Left lung (tissue), 10 donors: ENCODE measurements around the gene WFDC11. TPM values are rescaled to one million over a fixed set of nuclear protein-coding genes. Genes with fewer than 3 reads are reported as not detected.

Experiments
- ATAC-seq: fragments of 200-7000 bp; cut with Tn5 transposase; one replicate; pipeline ENCODE4 v1.9.1; 2020; ENCODE audit warnings: moderate library complexity
- DNase-seq, 4 donors: peaks; one replicate each; pipeline ENCODE4 v3.0.0-alpha.2; 2013 to 2020
- H3K27ac ChIP-seq, 2 donors: fragments of 200-600 bp; sonication (generic) in 1 of 2; one replicate each; pipeline versions ENCODE4 v1.5.0 to v1.8.0; 2020 to 2021
- H3K27me3 ChIP-seq, 2 donors: fragments of 200-600 bp; sonication (generic) in 1 of 2; one replicate each; pipeline versions ENCODE4 v1.5.0 to v1.8.0; 2020 to 2021
- H3K36me3 ChIP-seq, 2 donors: fragments of 200-600 bp; sonication (generic) in 1 of 2; one replicate each; pipeline versions ENCODE4 v1.5.0 to v1.8.0; 2020 to 2021
- H3K4me1 ChIP-seq, 2 donors: fragments of 200-600 bp; one replicate each; pipeline ENCODE4 v1.8.0; 2021
- H3K4me3 ChIP-seq, 2 donors: fragments of 200-600 bp; sonication (generic) in 1 of 2; one replicate each; pipeline versions ENCODE4 v1.5.0 to v1.8.0; 2020 to 2021; ENCODE audit warnings: mild to moderate bottlenecking in 1 of 2
- H3K9me3 ChIP-seq, 2 donors: fragments of 200-600 bp; sonication (generic) in 1 of 2; one replicate each; pipeline versions ENCODE4 v1.5.0 to v1.8.0; 2020 to 2021
- intact Hi-C, 2 donors: fragments of 100-400 bp; cut with DNase I; formaldehyde crosslinking; loops; one replicate each; pipeline versions ENCODE4 v1.11.2 to v1.14.2; 2022
- microRNA-seq, 2 donors: library from miRNA; unstranded; fragments of <30 nt; microRNA quantifications; one replicate each; pipeline ENCODE4, GENCODE V29; 2019
- polyA plus RNA-seq, 6 donors: library from polyadenylated mRNA; unstranded; fragments of 120-200 nt; gene quantifications; one replicate each; pipeline ENCODE4 v1.2.1, GENCODE V29; 2013; ENCODE audit not compliant: insufficient read length in 6 of 6
- total RNA-seq, 2 donors: library from RNA; stranded (reverse); fragmentation: NEBNext Ultra II Directional; extraction: Animal tissue kit (Norgen Biotek cat#: 25700); gene quantifications; one replicate each; pipeline ENCODE4 v1.2.1, GENCODE V29; 2021
- TF ChIP-seq, protein P1 (sequence below), 2 donors: fragments of 200-600 bp; sonication (generic) in 1 of 2; IDR thresholded peaks; one replicate each; pipeline versions ENCODE4 v1.5.0 to v1.8.0; 2021; ENCODE audit warnings: antibody characterized with exemption in 2 of 2
- donor health status: DM: no; HTN: yes; CAD: no.
- donor health status: DM: no; HTN: no; CAD: no.

The WFDC11 gene
- total and polyA plus RNA-seq, 8 donors: not detected

GRCh38 chr20:45621593-45621992 is 48.4 kb downstream of the WFDC11 start:
- no peak for DNase-seq
- H3K4me1 ChIP-seq: no peaks in the 10 kb centered on the region
- H3K9me3 ChIP-seq: no peaks in the 10 kb centered on the region
- H3K27ac ChIP-seq: no peak overlapping the region
- no peak for ATAC-seq
- H3K27me3 ChIP-seq: no peaks in the 10 kb centered on the region
- intact Hi-C loops: no loop called here
- H3K4me3 ChIP-seq: no peak overlapping the region
- H3K36me3 ChIP-seq: no peaks in the 10 kb centered on the region
- TF ChIP-seq, protein P1, sequence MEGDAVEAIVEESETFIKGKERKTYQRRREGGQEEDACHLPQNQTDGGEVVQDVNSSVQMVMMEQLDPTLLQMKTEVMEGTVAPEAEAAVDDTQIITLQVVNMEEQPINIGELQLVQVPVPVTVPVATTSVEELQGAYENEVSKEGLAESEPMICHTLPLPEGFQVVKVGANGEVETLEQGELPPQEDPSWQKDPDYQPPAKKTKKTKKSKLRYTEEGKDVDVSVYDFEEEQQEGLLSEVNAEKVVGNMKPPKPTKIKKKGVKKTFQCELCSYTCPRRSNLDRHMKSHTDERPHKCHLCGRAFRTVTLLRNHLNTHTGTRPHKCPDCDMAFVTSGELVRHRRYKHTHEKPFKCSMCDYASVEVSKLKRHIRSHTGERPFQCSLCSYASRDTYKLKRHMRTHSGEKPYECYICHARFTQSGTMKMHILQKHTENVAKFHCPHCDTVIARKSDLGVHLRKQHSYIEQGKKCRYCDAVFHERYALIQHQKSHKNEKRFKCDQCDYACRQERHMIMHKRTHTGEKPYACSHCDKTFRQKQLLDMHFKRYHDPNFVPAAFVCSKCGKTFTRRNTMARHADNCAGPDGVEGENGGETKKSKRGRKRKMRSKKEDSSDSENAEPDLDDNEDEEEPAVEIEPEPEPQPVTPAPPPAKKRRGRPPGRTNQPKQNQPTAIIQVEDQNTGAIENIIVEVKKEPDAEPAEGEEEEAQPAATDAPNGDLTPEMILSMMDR (IDR thresholded peaks at IDR 0.05): no peak

GRCh38 chr20:45617591-45617990 is 52.4 kb downstream of the WFDC11 start:
- intact Hi-C loops: no loop called here
- Histone ChIP-seq H3K9me3 (no peaks in the 10 kb centered on the region), H3K4me1 (no peaks in the 10 kb centered on the region), H3K27me3 (no peaks in the 10 kb centered on the region), H3K36me3 (no peaks in the 10 kb centered on the region), H3K4me3 (no peak overlapping the region), H3K27ac (no peak overlapping the region)
- DNase-seq (no peak), ATAC-seq (no peak)
- TF ChIP-seq, protein P1 (IDR thresholded peaks at IDR 0.05): no peak

GRCh38 chr20:45612314-45612713 is 57.7 kb downstream of the WFDC11 start:
- intact Hi-C loops: no loop called here
- no peaks in the 10 kb centered on the region for H3K9me3 ChIP-seq
- H3K36me3 ChIP-seq: no peaks in the 10 kb centered on the region
- TF ChIP-seq, protein P1 (IDR thresholded peaks at IDR 0.05): no peak
- ATAC-seq: no peak
- no peak for DNase-seq
- no peaks in the 10 kb centered on the region for H3K27me3 ChIP-seq
- no peaks in the 10 kb centered on the region for H3K4me1 ChIP-seq
- H3K27ac ChIP-seq: no peak overlapping the region
- H3K4me3 ChIP-seq: no peak overlapping the region

DNA sequence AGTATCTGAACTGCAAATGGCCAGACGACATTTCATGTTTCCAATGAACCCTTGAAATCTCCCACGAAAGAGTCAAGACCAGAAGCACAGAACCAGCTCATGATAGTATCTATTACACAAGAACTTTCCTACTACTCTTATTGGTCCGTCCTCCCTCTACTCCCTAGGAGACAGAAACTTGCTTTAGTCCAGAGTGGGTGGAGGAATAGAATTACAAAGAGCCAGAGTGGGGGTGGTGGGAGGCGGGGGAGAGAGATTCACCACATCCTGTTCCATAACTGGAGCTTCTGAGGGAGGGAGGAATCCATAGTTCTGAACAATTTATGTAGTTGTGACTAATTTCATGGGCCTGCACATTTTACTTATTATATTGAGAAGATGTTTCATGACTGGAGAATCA is 59.0 kb downstream of the WFDC11 start:
- no peak overlapping the region for H3K27ac ChIP-seq
- no peak for DNase-seq
- no peaks in the 10 kb centered on the region for H3K4me1 ChIP-seq
- TF ChIP-seq, protein P1 (IDR thresholded peaks at IDR 0.05): no peak
- H3K4me3 ChIP-seq: no peak overlapping the region
- peaks cover 0 to 9% of the 10 kb centered on the region in 2 donors for H3K9me3 ChIP-seq
- no peaks in the 10 kb centered on the region for H3K36me3 ChIP-seq
- intact Hi-C loops: no loop called here
- peak; percentile 33 for ATAC-seq
- no peaks in the 10 kb centered on the region for H3K27me3 ChIP-seq

DNA sequence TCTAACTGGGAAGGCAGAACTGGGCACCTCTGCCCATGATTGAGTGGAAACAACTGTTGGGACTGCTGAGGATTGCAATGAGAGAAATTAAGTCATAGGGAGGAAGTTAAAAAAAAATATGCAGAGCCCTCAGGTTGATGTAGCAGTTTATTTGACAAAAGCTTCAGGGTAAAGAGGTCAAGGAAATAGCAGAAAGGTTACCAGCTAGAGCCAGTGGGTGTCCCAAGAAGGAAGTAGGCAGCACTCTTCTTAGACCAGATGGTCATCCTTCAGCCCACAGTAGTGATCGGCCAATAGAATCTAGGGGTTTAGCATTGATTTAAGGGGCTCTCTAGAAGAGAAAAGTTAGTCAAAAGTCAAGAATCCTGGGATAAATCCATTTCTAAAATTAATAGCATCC is 62.2 kb downstream of the WFDC11 start:
- Histone ChIP-seq H3K36me3 (no peaks in the 10 kb centered on the region), H3K4me3 (no peak overlapping the region), H3K27me3 (no peaks in the 10 kb centered on the region), H3K9me3 (peaks cover 0 to 12% of the 10 kb centered on the region in 2 donors), H3K4me1 (no peaks in the 10 kb centered on the region), H3K27ac (no peak overlapping the region)
- intact Hi-C loops: no loop called here
- ATAC-seq: no peak
- no peak for DNase-seq
- TF ChIP-seq, protein P1 (IDR thresholded peaks at IDR 0.05): no peak

Small RNA genes lying within 50 kb of the gene (microRNA-seq; reads per million reads assigned to microRNA genes)
- 8.2 to 8.9 reads per million in 2 donors for gene MIR3617

Other genes with a start within 250 kb of the WFDC11 start
- 100 to 1,000 TPM; 232 to 258 TPM for gene WFDC2, start 200.5 kb downstream of the WFDC11 start, total RNA-seq
- gene WFDC2, start 200.5 kb downstream of the WFDC11 start, polyA plus RNA-seq: 10 to 100 TPM; 28.7 to 40.9 (median 33.6) TPM
- not detected for gene SPINT3, start 154.6 kb downstream of the WFDC11 start, total RNA-seq
- gene SPINT3, start 154.6 kb downstream of the WFDC11 start, polyA plus RNA-seq: not detected
- not detected for gene WFDC6, start 130.8 kb downstream of the WFDC11 start, total RNA-seq
- not detected for gene WFDC6, start 130.8 kb downstream of the WFDC11 start, polyA plus RNA-seq
- not detected for gene EPPIN, start 122.8 kb downstream of the WFDC11 start, total RNA-seq
- gene EPPIN, start 122.8 kb downstream of the WFDC11 start, polyA plus RNA-seq: under 1 TPM; 0.10 to 0.37 (median 0.20) TPM
- not detected for gene WFDC8, start 91.0 kb downstream of the WFDC11 start, total RNA-seq
- gene WFDC8, start 91.0 kb downstream of the WFDC11 start, polyA plus RNA-seq: under 1 TPM in 1 of 6 donors, not detected in 5; 0.28 TPM
- gene WFDC10A, start 40.5 kb downstream of the WFDC11 start, total RNA-seq: not detected
- not detected for gene WFDC10A, start 40.5 kb downstream of the WFDC11 start, polyA plus RNA-seq
- gene WFDC9, start 39.0 kb downstream of the WFDC11 start, total RNA-seq: not detected
- not detected for gene WFDC9, start 39.0 kb downstream of the WFDC11 start, polyA plus RNA-seq
- not detected for gene WFDC13, start 31.8 kb upstream of the WFDC11 start, total RNA-seq
- gene WFDC13, start 31.8 kb upstream of the WFDC11 start, polyA plus RNA-seq: not detected
- 1 to 10 TPM in 1 of 2 donors, under 1 TPM in 1; 0.44 to 1.2 TPM for gene WFDC10B, start 34.8 kb upstream of the WFDC11 start, total RNA-seq
- not detected for gene WFDC10B, start 34.8 kb upstream of the WFDC11 start, polyA plus RNA-seq
- gene SPINT4, start 52.1 kb upstream of the WFDC11 start, total RNA-seq: not detected
- gene SPINT4, start 52.1 kb upstream of the WFDC11 start, polyA plus RNA-seq: not detected
- gene WFDC3, start 121.6 kb upstream of the WFDC11 start, total RNA-seq: 1 to 10 TPM; 5.2 to 5.7 TPM
- 1 to 10 TPM in 3 of 6 donors, under 1 TPM in 3; 0.26 to 1.8 (median 1.1) TPM for gene WFDC3, start 121.6 kb upstream of the WFDC11 start, polyA plus RNA-seq
- gene DNTTIP1, start 121.7 kb upstream of the WFDC11 start, total RNA-seq: 10 to 100 TPM; 22.6 to 38.5 TPM
- 10 to 100 TPM; 25.7 to 30.9 (median 28.3) TPM for gene DNTTIP1, start 121.7 kb upstream of the WFDC11 start, polyA plus RNA-seq
- gene UBE2C, start 142.4 kb upstream of the WFDC11 start, total RNA-seq: 10 to 100 TPM in 1 of 2 donors, 1 to 10 TPM in 1; 5.9 to 17.1 TPM
- gene UBE2C, start 142.4 kb upstream of the WFDC11 start, polyA plus RNA-seq: 10 to 100 TPM; 41.7 to 99.2 (median 59.9) TPM
- gene TNNC2, start 157.1 kb upstream of the WFDC11 start, total RNA-seq: under 1 TPM; 0.42 to 0.61 TPM
- 1 to 10 TPM in 1 of 6 donors, under 1 TPM in 5; 0.21 to 1.2 (median 0.41) TPM for gene TNNC2, start 157.1 kb upstream of the WFDC11 start, polyA plus RNA-seq
- gene SNX21, start 163.6 kb upstream of the WFDC11 start, total RNA-seq: 10 to 100 TPM; 23.9 to 26.3 TPM
- 10 to 100 TPM; 14.5 to 22.4 (median 17.8) TPM for gene SNX21, start 163.6 kb upstream of the WFDC11 start, polyA plus RNA-seq
- gene ACOT8, start 187.2 kb upstream of the WFDC11 start, total RNA-seq: 10 to 100 TPM; 23.8 to 28.7 TPM
- gene ACOT8, start 187.2 kb upstream of the WFDC11 start, polyA plus RNA-seq: 10 to 100 TPM; 19.3 to 25.1 (median 21.4) TPM
- gene ZSWIM3, start 187.4 kb upstream of the WFDC11 start, total RNA-seq: 1 to 10 TPM; 3.5 to 4.5 TPM
- gene ZSWIM3, start 187.4 kb upstream of the WFDC11 start, polyA plus RNA-seq: 1 to 10 TPM; 4.9 to 6.7 (median 5.8) TPM
- 10 to 100 TPM in 1 of 2 donors, 1 to 10 TPM in 1; 9.9 to 10.2 TPM for gene ZSWIM1, start 211.0 kb upstream of the WFDC11 start, total RNA-seq
- gene ZSWIM1, start 211.0 kb upstream of the WFDC11 start, polyA plus RNA-seq: 10 to 100 TPM; 13.5 to 14.8 (median 14.0) TPM
- under 1 TPM; 0.70 to 0.89 TPM for gene SPATA25, start 217.4 kb upstream of the WFDC11 start, total RNA-seq
- 1 to 10 TPM; 2.3 to 3.5 (median 3.2) TPM for gene SPATA25, start 217.4 kb upstream of the WFDC11 start, polyA plus RNA-seq
- 1 to 10 TPM; 4.0 to 4.3 TPM for gene NEURL2, start 221.0 kb upstream of the WFDC11 start, total RNA-seq
- 1 to 10 TPM; 3.4 to 5.6 (median 4.6) TPM for gene NEURL2, start 221.0 kb upstream of the WFDC11 start, polyA plus RNA-seq
- gene CTSA, start 221.1 kb upstream of the WFDC11 start, total RNA-seq: 100 to 1,000 TPM; 234 to 268 TPM
- 10 to 100 TPM; 68.7 to 78.1 (median 71.0) TPM for gene CTSA, start 221.1 kb upstream of the WFDC11 start, polyA plus RNA-seq
- 100 to 1,000 TPM; 162 to 172 TPM for gene PLTP, start 241.9 kb upstream of the WFDC11 start, total RNA-seq
- 10 to 100 TPM; 42.6 to 68.6 (median 54.3) TPM for gene PLTP, start 241.9 kb upstream of the WFDC11 start, polyA plus RNA-seq